GM12872 (cell line): ENCODE data around the gene ZMYND10.

Experiments
- TF ChIP-seq, protein P1 (sequence below): IDR thresholded peaks from 3 replicates; pipeline ENCODE4 v1.5.1; 2011; ENCODE audit warnings: low read depth, mild to moderate bottlenecking, low read length, moderate library complexity; ENCODE audit not compliant: insufficient read depth

Gene ZMYND10

DNA sequence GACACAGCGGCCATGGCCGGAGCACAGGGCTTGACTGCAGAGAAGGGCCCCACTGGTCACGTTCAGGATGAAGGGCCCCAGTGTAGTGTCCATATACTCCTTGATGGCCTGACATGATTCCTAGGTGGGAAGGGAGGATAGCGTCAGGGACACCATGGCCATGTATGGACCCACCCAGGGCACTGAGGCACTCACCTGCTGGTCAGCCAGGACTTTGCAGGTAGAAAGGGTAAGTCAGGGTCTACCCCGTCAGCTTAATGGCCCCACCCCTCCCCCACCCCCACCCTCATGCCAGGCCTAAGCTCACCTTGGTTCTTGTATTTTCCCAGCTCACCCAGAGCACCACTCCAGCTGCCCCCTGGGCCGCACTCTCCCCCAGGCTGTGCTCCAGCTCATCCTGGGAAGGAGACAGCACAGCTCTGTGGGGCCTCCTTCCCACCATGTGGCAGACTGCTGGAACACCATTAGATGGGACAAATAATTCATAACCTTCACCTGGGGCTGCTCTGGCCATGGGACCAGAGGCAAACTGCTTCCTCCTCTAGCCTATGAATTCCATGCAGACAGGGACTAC is 44.8 kb downstream of the ZMYND10 start:
- TF ChIP-seq, protein P1, sequence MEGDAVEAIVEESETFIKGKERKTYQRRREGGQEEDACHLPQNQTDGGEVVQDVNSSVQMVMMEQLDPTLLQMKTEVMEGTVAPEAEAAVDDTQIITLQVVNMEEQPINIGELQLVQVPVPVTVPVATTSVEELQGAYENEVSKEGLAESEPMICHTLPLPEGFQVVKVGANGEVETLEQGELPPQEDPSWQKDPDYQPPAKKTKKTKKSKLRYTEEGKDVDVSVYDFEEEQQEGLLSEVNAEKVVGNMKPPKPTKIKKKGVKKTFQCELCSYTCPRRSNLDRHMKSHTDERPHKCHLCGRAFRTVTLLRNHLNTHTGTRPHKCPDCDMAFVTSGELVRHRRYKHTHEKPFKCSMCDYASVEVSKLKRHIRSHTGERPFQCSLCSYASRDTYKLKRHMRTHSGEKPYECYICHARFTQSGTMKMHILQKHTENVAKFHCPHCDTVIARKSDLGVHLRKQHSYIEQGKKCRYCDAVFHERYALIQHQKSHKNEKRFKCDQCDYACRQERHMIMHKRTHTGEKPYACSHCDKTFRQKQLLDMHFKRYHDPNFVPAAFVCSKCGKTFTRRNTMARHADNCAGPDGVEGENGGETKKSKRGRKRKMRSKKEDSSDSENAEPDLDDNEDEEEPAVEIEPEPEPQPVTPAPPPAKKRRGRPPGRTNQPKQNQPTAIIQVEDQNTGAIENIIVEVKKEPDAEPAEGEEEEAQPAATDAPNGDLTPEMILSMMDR, result no peak

DNA sequence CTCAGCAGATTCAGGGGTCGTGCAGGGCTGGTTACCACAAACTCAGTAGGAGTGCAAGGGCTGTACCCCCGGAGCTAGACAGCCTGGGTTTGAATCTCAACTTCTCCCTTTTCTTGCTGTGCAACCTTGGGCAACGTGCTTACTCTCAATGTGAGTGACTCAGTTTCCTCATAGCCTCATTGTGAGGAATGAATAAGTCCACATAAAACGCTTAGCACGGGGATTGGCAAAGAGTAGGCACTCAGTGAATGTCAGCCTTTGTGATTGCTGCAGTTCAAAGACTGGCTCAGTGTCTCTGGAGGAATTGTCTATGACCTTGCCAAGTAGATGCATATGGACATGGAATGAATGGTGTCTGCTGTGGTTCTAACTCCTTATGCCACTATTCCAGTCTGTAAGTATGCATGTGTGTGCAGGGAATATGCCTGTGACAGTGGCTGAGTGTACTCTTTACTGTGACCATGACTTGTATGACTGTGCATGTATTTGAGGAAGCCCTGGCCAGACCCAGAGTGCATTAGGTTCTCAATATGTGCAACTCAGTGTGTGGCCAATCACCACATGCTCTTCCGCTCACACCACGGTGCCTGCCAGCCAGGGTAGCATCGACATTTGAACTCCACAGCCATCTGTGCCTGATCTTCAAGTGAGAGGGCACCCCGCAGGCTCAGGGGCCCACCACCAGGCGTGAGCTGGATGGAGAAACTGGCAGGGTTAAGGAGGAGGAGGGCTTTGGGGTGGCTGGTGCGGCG is 45.4 kb downstream of the ZMYND10 start:
- TF ChIP-seq, protein P1, result no peak

DNA sequence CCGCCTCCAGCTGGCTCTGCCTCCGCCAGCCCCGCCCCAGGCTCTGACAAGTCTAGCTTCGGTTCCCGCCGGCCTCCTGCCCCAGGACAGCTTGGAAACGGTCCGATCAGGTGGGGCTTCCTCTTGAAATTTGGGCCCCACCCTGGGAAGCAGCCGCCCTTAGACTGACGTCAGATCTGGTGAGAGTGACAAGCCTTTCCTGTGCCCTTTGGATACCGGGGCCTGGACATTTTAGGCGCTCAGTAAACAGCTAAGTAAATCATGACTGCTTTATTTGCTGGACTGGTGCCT is 45.9 kb downstream of the ZMYND10 start:
- TF ChIP-seq, protein P1, result no peak

DNA sequence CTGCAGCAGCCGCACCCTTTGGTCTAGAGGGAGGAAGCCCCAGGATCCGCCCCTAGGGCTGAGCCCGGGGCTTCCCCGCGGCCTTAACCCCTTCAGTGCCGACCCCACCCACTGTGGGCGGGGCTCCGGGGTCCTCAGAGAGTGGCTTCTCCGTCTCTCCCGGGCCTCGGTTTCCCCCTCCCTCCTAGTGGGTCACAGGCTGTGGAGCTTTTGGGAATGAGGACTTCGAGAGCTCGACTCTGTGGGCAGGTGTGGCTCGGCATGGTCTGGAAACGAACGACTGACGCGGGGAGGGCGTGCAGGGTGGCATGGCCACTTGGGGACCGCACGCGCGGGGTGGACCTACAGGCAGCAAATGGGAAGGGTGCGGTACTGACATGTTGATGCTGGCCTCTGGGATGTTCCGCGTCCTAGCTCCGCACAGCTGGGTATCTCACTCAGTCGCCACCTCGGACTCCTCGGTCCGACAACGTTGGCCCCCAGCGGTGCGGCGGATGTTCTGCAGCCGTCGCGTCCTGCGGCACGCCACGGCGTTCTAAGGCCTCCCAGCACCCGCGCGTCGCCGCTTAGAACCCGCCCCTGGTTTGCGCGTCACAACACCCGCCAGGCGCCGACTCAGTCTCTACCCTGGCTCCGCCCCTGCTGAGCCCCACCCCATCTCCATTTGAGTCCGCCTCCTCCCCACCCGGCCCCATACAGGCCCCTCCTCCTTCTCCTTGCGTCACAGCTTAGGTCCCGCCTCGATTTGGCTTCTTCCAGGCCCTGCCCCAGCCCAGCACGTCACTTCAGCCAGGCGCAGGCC is 46.5 kb downstream of the ZMYND10 start, which contains the start of the genes HYAL3 and NAA80:
TSS of gene HYAL3 (minus strand) at position 570 of the 802 bp plus-strand sequence. CDS start 3,803 bp downstream, outside the sequence.
TSS of gene NAA80 (minus strand) at position 570 of the 802 bp plus-strand sequence. CDS start 1,942 bp downstream, outside the sequence.
- TF ChIP-seq, protein P1, result peak; percentile 60

DNA sequence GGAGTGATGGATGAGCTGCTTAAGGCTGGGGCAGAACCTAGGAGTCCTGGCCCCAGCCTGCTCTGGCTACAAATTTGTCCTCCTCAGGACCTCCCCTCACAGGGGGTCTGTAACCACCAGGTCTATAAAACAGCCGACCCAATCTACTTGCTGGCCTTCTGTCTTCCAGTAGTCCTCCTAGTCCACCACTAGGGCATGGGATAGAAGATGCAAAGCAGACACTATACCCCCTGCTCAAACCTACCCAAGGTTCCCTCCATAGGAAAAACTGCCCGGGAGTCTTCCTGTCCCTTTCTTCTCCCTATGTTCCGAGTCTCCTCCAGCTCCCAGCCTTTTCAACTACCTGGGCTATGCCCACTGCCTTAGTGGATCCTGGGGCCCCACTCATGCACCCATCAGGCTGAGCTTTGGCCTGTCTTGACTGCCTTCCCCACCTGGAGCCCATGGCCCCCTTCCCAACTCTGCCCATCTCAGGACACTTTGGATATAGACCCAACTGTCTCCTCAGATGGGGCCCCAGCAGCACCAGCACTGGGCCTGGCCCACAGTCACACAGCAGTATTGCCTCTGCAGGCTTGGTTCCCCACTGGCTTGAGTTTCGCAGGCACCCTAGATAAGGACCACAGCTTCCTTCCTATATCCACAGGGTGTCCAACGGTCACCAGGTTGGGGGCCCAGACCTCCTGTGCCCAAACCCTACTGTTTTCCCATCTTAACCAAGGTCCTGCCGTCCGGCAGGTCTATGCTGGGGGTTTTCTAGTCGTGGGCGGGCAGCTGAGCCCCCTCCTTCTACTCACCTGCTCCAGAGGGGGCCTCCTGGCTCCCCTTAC is 47.4 kb downstream of the ZMYND10 start:
- TF ChIP-seq, protein P1, result peak; percentile 26; the same call in 1 of the 3 replicates

DNA sequence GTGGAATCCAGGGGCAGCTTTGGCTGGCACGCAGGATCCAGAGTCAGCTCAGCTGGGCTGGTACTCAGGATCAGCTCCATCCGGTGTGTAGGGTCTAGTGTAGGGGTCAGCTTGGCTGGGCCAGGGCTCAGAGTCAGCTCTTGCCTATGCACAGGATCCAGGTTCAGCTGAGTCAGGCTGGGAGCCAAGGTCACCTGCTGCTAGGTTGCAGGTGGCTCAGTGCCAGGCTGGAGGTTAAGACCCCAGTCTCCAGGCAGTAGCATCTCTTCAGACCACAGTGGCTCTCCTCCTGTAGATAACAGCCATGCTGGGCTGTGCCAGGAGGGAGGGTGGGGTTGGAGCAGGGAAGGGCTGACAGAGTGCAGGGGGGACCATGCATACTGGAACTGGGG is 48.2 kb downstream of the ZMYND10 start:
- TF ChIP-seq, protein P1, result no peak
